Measurements from ENCODE around the gene BABAM2. TPM values are rescaled to one million over a fixed set of nuclear protein-coding genes. Genes with fewer than 3 reads are reported as not detected.
A peak's percentile ranks its signal among the peaks of the same experiment; 100 is the strongest.

BABAM2 gene
- total RNA-seq, 1 donor from 2014 or later: 34.6 TPM

- Histone ChIP-seq H3K27ac (no peak overlapping the region), H3K4me3 (no peak overlapping the region), H3K36me3 (no peaks in the 10 kb centered on the region), H2AFZ (replicated peaks) (no peak overlapping the region), H3K4me2 (no peak overlapping the region), H3F3A (ENCODE audit: low read depth) (no peaks in the 10 kb centered on the region), H3K27me3 (no peaks in the 10 kb centered on the region), H3K79me2 (ENCODE audit: low read depth) (no peaks in the 10 kb centered on the region), H3K9me3 (ENCODE audit: low read depth) (peaks cover 3% of the 10 kb centered on the region), H4K20me1 (ENCODE audit: low read depth) (no peaks in the 10 kb centered on the region), H3K4me1 (peaks cover 7% of the 10 kb centered on the region), H3K9ac (no peak overlapping the region)
- Mint-ChIP-seq H3K4me1 (peaks cover 6% of the 10 kb centered on the region), H3K27me3 (ENCODE audit: insufficient read depth, low read depth) (no peaks in the 10 kb centered on the region), H3K27ac (no peak overlapping the region), H3K9me3 (peaks cover 20% of the 10 kb centered on the region), H3K4me3 (no peak overlapping the region), H3K36me3 (peaks cover 5% of the 10 kb centered on the region)
- TF ChIP-seq EZH2phosphoT487 (IDR thresholded peaks at IDR 0.05) (no peak), EZH2 (IDR thresholded peaks at IDR 0.05) (no peak), CTCF (IDR thresholded peaks at IDR 0.05) (no peak)
- DNase-seq (ENCODE audit: low spot score): peak; percentile 18
Observed at GRCh38 chr2:28173377-28173776, 282.8 kb downstream of the BABAM2 start.

GRCh38 chr2:28174211-28174610 is 283.7 kb downstream of the BABAM2 start:
- Histone ChIP-seq H3K4me1 (peaks cover 7% of the 10 kb centered on the region), H3K4me2 (no peak overlapping the region), H3K27me3 (no peaks in the 10 kb centered on the region), H3K36me3 (no peaks in the 10 kb centered on the region), H4K20me1 (ENCODE audit: low read depth) (no peaks in the 10 kb centered on the region), H3K9ac (no peak overlapping the region), H3K9me3 (ENCODE audit: low read depth) (peaks cover 3% of the 10 kb centered on the region), H2AFZ (replicated peaks) (no peak overlapping the region), H3K27ac (no peak overlapping the region), H3K79me2 (ENCODE audit: low read depth) (no peaks in the 10 kb centered on the region), H3F3A (ENCODE audit: low read depth) (no peaks in the 10 kb centered on the region), H3K4me3 (no peak overlapping the region)
- Mint-ChIP-seq H3K9me3 (peaks cover 23% of the 10 kb centered on the region), H3K4me3 (no peak overlapping the region), H3K36me3 (peaks cover 5% of the 10 kb centered on the region), H3K4me1 (peaks cover 6% of the 10 kb centered on the region), H3K27ac (no peak overlapping the region), H3K27me3 (ENCODE audit: insufficient read depth, low read depth) (no peaks in the 10 kb centered on the region)
- TF ChIP-seq CTCF (IDR thresholded peaks at IDR 0.05): no peak
- no peak for TF ChIP-seq EZH2phosphoT487 (IDR thresholded peaks at IDR 0.05)
- TF ChIP-seq EZH2 (IDR thresholded peaks at IDR 0.05): no peak
- DNase-seq (ENCODE audit: low spot score): no peak

- no peak overlapping the region for H3K27ac Mint-ChIP-seq
- Histone ChIP-seq H3K9me3 (ENCODE audit: low read depth) (peaks cover 3% of the 10 kb centered on the region), H3K27me3 (no peaks in the 10 kb centered on the region), H3F3A (ENCODE audit: low read depth) (no peaks in the 10 kb centered on the region), H3K79me2 (ENCODE audit: low read depth) (no peaks in the 10 kb centered on the region), H3K4me2 (no peak overlapping the region), H3K4me1 (peaks cover 7% of the 10 kb centered on the region), H3K4me3 (no peak overlapping the region), H3K9ac (no peak overlapping the region), H3K36me3 (no peaks in the 10 kb centered on the region), H3K27ac (no peak overlapping the region), H4K20me1 (ENCODE audit: low read depth) (no peaks in the 10 kb centered on the region), H2AFZ (replicated peaks) (no peak overlapping the region)
- DNase-seq (ENCODE audit: low spot score): no peak
- H3K4me3 Mint-ChIP-seq: no peak overlapping the region
- H3K4me1 Mint-ChIP-seq: peaks cover 6% of the 10 kb centered on the region
- TF ChIP-seq EZH2phosphoT487 (IDR thresholded peaks at IDR 0.05): no peak
- no peak for TF ChIP-seq EZH2 (IDR thresholded peaks at IDR 0.05)
- TF ChIP-seq CTCF (IDR thresholded peaks at IDR 0.05): no peak
- peaks cover 26% of the 10 kb centered on the region for H3K9me3 Mint-ChIP-seq
- no peaks in the 10 kb centered on the region for H3K27me3 Mint-ChIP-seq (ENCODE audit: insufficient read depth, low read depth)
- H3K36me3 Mint-ChIP-seq: peaks cover 5% of the 10 kb centered on the region
Observed at GRCh38 chr2:28175028-28175427, 284.5 kb downstream of the BABAM2 start.

Data from neural progenitor cell (in vitro differentiated cells).